GM21786 (cell line): ENCODE measurements around the gene PROK2.

ENCODE experiments used
- ATAC-seq: cut with Tn5 transposase; IDR thresholded peaks from one replicate; pipeline ENCODE4 v1.9.1; 2021; ENCODE audit not compliant: unreplicated experiment

Gene PROK2

DNA sequence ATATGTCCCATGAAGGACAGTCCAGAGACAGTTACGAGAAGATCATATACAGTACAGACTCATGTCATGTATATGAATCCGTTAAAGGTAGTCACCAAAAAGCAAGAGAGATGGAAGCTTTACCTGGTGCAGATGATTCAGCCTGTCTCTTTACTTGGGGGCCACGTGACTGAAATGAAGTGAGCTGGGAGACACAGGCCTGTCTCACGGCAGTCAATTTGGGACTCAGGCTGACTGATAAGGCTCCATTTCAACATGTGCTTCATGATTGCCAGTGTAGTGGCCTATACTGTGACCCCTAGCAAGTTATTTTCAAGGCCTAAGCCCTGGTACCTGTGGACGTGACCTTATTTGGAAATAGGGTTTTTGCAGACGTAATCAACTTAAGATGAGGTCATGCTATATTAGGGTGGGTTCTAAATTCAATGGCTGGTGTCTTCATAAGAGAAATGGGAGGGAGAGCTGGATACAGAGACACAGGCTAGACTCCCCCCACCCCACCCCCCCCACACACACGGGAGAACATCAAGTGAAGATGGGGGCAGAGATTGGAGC lies 3.0 kb upstream of the PROK2 start:
- no peak for ATAC-seq

DNA sequence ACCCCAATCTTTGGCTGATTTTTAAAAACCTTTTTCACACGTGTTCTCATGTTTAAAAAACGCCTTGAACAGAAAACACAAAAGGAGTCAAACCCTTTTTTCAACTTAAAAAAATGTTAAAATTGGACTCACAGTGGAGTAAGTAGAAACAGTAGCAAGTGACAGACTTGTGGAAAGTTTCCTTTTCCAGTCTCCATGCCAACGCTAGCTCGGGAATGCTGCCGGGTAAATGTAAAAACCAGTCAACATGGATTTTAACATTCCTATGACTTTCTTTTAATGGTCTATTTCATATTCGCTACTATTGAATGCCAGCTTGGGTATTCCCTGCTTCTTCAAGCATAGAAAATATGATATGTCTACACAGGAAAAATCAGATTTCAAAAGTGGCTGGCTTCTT lies 1.6 kb upstream of the PROK2 start:
- no peak for ATAC-seq

DNA sequence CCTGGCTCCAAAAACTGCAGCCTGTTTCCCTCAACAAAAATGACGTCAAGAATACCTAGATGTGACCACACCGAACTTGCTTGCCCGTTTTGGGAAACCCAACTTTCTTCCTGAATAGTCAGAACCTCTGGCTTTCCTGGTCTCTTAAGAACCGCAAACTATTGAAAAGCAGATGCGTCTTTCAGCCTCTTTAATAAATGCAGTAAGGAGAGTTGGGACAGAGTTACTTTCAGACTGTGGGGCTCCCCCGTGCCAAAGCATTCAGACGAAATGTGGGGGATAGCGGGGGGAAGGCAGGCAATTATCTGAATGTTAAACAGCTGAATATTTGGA lies 1.2 kb upstream of the PROK2 start:
- ATAC-seq: no peak

DNA sequence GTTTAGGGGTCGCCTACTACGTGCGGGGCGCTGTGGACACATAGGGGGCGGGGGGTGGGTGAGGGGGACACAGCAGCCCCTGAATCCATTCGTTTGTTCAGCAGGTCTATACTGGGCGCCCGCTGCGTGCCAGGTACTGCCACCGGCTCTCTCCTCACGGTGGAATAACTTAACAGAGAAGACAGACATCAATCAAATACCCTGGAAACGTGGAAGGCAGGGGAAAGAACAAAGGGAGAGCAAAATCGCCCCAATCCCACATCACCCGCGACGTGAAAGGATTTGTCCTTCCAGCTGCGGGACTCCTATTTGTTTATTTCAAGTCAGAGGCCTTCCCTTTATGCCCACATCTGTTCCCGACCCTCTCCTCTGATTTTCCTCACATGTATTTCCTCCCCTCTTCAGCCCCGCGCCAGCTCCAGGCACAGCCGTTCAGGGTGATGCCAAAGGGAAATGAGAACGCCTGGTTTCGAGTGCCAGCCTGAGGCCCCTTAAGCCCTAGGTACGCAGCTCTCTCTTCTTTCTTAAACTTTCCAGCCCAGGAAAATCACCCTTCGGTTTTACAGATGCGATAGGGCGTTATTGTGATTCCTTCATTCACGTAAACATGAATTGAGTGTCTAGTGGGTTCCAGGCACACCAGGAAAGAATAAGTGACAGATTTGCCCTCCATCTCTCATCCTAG lies 726 bp upstream of the PROK2 start:
- no peak for ATAC-seq

DNA sequence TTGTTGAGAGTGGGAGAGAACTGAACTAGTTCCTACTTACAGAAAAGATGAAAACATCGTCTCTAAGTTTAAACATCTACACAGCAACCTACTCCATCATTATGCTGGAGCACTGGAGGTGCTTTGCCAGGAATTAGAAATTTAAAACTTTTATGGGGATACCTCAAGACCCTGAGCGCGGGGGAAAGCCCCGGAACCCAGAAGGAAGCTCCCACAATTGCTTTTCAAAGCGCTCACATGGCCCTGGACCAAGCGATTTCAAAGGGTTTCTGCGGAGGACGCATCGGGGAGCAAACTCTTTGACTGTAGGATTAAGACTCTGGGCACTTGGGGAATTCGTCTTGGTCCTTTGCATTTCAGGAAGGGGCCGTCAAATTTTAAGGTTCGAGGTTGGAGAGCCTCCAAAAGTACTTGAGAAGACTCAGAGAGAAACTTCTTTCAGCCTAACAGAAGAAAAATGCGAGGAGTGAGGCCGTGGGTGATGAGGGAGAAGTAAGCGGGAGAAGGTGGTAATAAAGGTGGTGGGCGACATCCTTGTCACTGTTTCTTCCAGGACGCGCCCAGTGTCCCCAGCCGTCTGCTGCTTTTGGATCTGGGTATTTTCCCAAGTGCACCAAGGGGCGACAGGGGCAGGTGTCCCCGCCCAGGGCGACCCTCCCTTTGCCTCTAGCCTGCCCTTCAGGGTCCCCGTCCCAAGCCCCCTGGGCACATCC lies 591 bp downstream of the PROK2 start:
- ATAC-seq: no peak

DNA sequence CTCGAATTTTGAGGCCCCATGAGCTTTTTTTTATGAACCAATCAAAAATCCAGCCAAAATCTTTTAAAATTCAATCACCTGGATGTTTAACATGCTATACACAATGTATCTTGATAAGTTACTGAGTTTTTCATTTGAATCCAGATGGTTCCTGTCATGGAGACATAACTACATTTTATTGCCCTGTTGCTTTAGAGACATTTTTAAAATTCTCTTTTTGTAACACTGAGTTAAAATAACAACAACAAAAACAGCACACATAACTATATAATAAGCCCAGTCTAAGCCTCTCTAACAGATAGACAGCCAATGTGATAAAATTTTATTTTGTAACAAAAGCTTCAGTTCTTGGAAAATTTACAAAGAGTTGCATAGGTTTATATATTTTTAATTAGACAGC lies 1.8 kb downstream of the PROK2 start:
- no peak for ATAC-seq

DNA sequence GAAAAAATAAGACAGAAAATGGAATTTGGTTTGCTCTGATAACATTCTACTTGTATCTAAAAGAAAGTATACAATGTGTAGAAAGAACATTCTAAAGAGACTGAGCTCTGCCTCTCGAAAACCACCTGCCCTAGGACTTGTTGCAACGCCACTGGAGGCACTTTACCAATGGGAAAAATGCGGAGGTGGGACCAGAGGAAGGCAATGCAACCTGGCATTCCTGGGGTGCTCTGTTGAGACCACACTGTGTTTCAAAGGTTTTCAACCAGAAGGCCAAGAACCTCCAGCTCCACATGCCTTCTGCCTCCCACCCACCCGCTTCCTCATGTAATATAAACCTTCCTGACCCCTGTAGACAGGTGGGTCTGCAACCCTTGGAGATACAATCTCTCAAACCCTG lies 4.5 kb downstream of the PROK2 start:
- ATAC-seq: no peak

DNA sequence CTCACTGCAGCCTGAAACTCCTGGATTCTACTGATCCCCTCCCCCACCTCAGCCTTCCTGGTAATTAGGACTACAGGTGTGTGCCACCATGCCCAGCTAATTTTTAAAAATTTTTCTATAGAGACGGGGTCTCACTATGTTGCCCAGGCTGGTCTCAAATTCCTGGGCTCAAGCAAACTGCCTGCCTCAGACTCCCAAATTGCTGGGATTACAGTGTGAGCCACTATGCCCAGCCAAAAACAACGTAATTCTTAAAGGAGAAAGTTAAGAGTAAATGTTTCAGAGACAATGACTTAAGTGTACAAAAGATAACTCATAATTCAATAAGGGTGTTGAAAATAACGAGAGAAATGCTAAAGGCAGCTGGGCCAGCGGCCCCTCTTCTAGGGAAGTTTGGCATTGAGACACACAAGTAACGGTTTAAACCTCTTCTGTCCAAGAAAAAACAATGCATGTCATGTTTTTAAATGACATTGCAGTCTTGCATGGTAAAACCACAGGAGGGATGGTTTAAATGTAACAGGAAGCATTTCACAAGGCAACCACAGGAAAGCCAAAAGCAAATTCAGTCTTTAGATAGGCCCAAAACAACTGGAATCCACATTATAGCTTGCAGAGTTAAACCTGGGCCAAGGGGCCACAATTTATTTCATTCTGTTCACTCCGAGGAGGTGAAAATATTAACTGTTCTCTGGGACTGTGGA lies 5.1 kb downstream of the PROK2 start:
- no peak for ATAC-seq

DNA sequence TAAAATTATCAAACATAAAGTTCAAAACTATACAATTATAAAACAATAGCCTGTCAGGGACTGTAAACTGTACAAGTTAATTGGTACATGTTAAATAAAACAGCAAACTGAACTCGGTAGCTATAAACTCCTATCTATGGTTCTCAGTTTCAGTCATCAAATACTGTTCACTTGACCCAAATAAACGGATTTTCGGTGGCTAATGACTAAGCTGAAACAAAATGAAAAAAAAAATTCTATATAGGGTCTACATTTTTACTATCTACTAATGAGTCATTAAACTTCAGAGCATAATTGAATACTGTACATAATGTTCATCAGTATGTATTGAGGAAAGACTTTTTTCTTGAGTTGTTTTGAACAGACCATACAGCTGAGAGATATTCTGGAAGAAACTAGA lies 6.6 kb downstream of the PROK2 start:
- ATAC-seq: no peak

DNA sequence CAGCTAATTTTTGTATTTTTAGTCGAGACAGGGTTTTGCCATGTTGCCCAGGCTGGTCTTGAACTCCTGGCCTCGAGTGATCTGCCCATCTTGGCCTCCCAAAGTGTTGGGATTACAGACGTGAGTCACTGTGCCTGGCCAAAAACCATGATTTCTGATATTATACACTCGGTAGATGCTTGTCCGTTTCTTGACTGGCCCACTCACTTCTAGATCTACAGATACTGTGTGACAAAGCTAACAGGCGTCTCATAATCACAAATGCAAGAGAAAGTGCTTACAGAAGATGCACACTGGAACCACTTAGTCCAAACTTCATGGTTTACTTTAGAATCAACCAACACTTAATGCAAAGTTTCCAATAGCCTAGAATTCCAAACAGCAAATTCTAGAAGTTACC lies 8.4 kb downstream of the PROK2 start:
- no peak for ATAC-seq

DNA sequence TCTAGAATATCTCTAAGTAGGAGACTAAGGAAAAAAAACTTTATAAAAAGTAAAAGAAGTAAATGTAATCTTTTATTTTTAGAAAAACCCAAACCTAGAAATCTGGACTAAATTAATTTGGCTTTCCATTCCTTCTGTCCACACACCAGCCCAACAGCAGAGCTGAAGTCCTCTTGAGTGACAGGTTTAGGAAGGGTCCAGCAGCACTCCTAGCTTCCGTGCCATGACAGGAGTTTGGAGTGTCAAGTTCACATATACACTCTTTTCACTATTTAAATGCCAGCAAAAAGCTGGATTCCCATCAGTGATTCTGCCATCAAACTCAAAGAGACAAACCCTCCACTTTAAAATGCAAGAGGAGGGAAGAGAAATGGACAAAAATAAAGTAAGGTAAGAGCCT lies 13.1 kb downstream of the PROK2 start:
- ATAC-seq: no peak

DNA sequence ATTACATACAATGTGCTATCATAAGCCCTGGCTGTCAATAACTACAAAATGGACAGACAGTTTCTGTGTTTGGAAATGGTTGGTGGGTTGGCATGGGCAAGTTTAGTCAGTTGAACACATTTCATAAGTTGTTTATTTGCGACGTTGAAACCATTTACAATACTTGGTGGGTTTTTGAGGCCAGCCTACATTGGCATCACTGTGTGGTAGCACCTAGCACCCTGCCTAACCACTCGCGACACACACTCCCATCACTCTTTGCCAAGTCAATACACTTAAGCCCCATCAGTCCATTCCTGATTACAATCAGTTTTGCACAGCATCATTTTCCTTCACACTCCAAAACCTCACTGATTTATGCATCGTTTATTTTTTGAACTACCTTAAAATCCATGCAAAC lies 13.8 kb downstream of the PROK2 start:
- ATAC-seq: no peak

DNA sequence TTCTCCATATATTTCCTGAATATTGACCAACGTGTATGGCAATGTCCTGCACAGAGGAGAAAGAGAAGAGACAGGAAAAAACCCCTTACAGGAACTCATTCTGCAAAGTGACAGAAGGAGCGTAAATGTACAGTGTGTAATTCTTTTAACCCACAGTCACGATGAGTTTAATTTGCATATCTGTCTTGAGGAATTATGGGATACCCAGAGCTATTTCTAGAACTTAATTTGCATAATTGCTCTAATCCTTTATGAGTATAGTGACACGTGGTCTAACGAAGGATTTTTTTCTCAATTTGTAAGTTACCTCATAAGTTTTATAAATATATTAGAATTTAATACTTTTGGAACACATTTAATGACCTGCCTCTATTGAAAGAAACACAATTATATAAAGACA lies 21.5 kb downstream of the PROK2 start:
- no peak for ATAC-seq

DNA sequence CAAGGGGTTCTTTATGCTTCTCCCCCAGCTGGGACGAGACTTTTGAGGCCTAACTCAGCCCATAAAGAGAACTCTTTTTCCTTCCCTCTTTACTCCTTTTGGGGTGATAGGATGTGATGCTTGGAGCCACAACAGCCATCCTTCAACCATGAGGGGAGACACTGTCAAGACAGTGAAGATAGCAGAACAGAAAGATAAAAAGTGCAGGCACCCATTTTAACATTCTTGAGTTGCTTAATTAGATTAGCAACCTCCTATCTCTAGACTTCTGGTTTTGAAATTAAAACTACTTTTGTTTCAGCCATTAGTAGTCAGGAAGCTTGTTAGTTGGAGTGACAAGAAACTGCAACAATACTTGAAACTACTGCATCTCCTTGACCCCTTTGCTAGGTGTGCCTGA lies 24.8 kb downstream of the PROK2 start:
- ATAC-seq: no peak

DNA sequence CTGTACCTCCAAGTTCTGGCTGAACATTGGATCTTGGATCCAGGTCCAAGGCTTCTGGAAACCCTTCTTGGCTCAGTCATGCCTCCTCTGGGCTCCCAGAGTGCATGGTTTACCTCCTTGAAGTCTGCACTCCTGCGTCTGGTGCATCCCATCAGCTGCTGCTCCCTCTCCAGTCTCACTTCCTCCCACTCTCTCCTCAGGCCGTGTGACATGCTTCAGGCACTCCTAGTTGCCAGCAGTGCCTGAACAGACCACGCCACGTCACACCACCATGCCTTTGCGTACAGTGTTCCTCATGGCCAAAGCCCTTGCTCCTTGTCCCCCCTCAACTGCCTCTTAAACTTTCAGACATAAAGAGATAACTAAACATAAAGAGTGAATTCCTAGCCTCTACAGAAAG lies 25.5 kb downstream of the PROK2 start:
- no peak for ATAC-seq

DNA sequence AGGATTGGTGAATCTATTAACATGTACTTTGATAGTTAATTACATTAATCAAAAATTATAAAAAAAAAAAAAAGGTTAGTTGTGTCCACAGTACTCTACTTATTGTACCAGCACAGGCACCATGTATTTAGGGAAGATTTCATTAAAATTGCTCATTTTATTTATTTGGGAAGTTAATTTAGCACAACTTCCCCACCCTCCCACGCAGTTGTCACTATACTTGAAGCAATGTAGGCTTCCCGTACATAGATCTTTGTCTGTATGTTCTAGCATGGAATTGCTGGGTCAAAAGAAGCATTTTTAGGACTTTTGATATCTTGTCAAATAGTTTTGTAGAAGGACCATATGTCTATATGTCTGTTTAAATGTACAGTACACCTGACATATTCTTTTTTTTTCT lies 26.9 kb downstream of the PROK2 start:
- ATAC-seq: no peak

DNA sequence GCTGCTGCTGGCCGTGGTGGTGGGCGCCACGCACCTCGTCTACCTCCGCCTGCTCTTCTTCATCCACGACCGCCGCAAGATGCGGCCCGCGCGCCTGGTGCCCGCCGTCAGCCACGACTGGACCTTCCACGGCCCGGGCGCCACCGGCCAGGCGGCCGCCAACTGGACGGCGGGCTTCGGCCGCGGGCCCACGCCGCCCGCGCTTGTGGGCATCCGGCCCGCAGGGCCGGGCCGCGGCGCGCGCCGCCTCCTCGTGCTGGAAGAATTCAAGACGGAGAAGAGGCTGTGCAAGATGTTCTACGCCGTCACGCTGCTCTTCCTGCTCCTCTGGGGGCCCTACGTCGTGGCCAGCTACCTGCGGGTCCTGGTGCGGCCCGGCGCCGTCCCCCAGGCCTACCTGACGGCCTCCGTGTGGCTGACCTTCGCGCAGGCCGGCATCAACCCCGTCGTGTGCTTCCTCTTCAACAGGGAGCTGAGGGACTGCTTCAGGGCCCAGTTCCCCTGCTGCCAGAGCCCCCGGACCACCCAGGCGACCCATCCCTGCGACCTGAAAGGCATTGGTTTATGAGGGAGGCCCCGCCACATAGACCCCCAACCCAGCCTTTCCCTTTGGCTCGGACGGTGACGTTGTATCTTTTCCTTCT lies 30.2 kb downstream of the PROK2 start:
- ATAC-seq: no peak

DNA sequence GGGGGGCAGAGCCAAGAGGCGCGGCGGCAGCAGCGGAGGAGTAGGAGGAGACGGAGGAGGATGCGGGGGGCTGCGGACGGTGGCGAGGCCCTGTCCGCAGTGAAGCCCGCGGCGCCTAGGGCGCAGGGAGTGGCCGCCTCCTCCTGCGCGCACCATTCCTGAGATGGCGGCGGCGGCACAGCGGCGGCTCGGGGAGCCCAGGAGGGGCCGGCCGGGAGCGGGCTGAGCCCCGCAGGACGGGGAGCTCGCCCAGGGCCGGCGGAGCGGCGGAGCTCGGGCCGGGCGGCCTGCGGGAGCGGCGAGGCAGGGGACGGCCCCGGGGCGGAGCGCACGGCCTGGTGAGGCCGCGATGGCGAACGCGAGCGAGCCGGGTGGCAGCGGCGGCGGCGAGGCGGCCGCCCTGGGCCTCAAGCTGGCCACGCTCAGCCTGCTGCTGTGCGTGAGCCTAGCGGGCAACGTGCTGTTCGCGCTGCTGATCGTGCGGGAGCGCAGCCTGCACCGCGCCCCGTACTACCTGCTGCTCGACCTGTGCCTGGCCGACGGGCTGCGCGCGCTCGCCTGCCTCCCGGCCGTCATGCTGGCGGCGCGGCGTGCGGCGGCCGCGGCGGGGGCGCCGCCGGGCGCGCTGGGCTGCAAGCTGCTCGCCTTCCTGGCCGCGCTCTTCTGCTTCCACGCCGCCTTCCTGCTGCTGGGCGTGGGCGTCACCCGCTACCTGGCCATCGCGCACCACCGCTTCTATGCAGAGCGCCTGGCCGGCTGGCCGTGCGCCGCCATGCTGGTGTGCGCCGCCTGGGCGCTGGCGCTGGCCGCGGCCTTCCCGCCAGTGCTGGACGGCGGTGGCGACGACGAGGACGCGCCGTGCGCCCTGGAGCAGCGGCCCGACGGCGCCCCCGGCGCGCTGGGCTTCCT lies 31.0 kb downstream of the PROK2 start, which contains the start of gene GPR27:
Gene GPR27 (plus strand): TSS at position 155 of the 909 bp plus-strand sequence. CDS start 195 bp downstream, at position 350.
- no peak for ATAC-seq

DNA sequence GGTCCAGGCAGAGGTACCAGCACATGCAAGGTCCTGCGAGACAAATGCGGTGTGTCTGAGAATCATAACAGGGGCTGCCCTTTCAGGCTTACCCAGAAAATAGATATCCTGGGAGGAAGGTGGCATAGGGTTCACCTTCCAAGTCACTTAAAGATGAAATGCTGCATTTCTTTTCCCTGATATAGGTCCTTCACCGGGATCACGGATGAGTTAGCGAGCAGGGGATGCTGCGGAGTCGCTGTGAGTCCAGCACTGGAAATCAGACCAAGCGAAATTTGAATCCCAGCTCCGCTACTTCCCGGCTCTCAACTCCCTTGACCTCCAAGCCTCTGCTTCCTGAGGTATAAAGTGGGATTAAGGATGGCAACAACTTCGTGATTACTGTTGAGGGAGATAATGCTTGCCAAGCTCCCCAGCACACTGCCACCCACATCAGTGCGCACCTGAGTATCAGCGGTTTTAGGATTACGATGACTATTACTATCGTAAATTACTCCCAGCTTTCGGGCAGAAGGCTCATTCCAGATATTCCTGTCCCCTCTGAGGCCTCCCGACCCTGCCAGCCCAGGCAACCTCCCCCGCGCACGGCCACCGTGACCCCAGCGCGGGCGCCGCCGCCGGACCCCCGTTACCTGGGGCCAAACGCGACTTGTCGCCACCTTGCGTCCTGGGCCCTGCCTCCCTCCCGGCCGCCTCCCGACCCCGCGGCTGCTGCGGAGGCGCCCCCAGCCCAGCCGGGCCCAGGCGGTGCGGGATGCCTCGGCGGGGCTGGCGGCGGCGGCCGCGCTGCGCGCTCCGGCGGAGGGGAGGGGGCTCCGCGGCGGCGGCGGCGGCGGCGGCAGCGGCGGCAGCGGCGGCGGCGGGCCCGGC lies 31.9 kb downstream of the PROK2 start:
- ATAC-seq: no peak

DNA sequence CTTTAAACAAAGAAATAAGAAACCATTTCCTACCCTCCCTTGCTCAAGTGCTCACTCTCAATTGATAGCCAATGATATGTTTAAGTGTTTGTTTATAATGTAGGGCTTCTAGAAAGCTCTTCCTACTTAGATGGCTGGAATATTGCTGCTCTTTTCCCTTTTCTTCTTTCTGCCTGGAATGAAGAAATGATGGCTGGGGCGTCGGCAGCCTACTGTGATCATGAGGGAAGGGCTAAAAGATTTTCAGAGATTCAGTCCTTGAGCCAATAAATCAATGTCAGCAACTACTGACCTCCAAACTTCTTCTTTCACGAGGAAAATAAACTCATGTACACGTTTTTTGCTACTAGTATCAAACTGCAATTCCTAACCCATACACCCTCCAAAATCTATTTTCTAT lies 33.3 kb downstream of the PROK2 start:
- no peak for ATAC-seq
